HG02588 (cell line): Measurements from ENCODE around the gene MIPOL1.
"Not testable (repeated sequence)": the region's sequence is repeated elsewhere in the genome, so short reads cannot be mapped to it uniquely, and the experiment has no call there.

ENCODE experiments used
- ATAC-seq: cut with Tn5 transposase; IDR thresholded peaks from one replicate; pipeline ENCODE4 v1.9.1; 2021; ENCODE audit warnings: mild to moderate bottlenecking, moderate library complexity; ENCODE audit not compliant: unreplicated experiment

MIPOL1 gene

DNA sequence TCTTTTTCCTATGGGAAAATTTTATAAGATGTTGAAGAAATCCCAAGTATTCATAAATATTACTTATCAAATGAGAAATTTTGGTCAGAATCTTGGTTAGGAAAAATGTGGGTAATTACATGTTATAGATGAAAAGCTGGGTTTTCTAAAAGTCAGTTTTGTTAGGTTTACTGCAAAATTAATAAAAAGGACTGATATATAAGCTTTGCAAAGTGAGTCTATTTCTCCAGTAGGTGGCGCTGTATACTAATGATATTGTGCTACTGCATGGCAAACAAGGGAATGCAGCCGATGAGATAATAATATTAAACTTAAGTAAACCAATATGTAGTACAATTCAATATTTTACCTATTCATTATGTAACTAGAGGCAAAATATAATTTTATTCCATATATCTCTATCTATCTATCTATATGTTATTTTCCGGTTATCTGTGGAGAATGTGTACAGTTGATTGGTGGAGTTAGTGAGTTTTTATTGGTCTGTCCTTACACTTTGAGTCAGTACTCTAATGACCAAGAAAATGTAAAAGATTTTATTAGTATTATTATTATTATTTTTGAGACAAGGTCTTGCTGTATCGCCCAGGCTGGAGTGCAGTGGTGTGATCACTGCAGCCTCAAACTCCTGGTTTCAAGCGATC, 32.9 kb downstream of the MIPOL1 start:
- peak; percentile 66 for ATAC-seq

DNA sequence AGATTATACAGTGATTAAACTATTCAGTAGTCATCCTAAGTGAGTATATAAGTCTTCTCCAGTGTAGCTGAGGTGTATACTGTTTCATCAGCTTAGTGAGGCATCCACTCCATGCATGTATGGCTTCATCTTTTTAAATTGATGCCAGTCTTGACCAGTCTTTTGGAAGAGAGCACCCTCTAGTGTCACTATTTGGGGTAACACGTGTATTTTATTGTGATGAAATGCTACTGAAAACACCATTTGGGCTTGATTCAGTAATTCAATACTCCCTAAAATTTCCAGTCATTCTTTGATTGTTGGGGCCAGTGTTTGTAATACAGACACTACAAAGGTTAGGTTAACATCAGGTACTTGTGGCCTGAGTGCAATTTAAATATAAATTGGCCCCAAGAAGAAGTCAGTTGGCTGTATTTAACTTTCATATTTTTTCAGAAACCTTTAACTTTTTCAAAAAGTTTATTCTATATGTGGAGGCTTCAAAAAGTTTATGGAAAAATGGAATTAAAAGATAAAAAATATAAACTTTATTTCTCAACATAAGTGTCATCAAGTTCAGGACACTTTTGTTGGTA, 35.3 kb downstream of the MIPOL1 start:
- no peak for ATAC-seq

DNA sequence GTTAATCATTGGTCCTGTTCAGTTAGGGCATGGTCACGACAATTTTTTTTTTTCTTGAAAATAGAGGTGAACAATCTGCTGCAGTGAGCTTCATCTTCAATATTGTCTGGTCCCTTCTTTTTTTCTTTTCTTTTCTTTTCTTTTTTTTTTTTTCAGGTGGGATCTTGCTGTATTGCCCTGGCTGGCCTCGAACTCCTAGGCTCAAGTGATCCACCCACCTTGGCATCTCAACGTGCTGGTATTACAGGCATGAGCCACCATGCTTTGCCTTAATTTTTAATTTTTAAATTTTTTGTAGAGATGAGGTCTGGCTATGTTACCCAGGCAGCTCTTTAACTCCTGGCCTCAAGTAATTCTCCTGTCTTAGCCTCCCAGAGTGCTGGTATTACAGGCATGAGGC, 36.5 kb downstream of the MIPOL1 start:
- no peak for ATAC-seq

DNA sequence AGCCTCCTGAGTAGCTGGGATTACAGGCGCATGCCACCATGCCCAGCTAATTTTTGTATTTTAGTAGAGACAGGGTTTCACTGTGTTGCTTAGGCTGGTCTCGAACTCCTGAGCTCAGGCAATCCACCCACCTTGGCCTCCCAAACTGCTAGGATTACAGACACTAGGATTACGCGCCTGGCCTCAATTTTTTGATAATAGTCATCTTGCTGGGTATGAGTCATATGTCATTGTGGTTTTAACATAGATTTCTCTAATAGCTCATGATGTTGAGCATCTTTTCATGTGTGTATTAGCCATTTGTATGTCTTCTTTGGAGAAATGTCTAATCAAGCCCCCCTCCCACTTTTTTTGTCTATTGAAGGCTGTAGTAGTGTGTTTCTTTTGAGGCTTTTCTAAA, 38.3 kb downstream of the MIPOL1 start:
- not testable (repeated sequence) for ATAC-seq

GRCh38 chr14:37237094-37237493, 39.4 kb downstream of the MIPOL1 start:
- no peak for ATAC-seq

DNA sequence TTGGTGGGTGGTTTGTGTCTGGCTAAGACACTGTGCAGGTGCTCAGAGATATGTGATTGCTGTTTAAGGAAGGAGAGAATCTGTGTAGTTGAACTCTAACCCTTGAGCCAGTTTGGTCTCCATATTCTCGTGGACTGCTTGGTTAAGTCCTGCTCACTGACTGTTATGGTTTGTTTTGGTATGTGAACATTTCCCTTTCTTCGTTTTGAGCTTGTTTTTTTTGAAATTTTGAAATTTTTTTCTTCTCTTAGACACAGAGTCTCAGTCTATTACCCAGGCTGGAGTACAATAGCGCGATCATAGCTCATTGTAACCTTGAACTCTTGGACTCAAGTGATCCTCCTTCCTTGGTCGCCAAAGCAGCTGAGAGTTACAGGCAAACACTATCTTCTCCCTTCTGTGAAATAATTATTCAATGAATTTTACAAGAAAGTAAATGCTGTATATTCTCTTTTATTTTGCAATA, 40.0 kb downstream of the MIPOL1 start:
- no peak for ATAC-seq

DNA sequence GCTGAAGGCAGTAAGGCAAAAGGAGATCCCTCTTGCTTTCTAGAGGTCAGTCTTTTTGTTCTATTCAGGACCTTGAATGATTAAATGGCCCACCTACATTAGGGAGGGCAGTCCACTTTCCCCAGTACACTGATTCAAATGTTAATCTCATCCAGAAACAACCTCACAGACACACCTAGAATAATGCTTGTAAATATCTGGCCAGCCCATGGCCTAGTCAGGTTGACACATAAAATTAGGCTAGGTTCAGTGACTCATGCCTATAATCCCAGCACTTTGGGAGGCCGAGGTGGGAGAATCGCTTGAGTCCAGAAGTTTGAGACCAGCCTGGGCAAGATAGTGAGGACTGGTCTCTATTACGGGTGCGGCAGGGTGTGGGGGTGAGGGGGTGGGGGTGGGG, 43.5 kb downstream of the MIPOL1 start:
- no peak for ATAC-seq

DNA sequence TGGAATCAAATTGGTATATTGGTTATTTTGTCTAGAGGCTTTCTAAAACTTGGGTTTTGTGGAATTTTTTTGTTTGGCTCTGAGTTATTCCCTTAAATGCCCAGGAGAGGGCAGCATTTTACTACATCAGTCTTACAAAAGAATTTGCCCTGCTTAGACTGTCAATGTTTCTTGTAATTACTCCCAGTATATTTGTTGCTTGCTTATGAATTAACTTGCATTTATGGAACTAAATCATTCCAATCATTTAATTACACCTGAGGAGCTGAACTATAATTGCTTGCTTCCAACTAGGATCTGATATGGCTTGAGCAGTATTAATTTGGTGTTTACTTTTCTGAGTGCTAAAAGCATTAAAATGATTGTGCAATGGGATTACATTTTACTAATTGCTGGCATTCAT, 48.7 kb downstream of the MIPOL1 start:
- no peak for ATAC-seq

DNA sequence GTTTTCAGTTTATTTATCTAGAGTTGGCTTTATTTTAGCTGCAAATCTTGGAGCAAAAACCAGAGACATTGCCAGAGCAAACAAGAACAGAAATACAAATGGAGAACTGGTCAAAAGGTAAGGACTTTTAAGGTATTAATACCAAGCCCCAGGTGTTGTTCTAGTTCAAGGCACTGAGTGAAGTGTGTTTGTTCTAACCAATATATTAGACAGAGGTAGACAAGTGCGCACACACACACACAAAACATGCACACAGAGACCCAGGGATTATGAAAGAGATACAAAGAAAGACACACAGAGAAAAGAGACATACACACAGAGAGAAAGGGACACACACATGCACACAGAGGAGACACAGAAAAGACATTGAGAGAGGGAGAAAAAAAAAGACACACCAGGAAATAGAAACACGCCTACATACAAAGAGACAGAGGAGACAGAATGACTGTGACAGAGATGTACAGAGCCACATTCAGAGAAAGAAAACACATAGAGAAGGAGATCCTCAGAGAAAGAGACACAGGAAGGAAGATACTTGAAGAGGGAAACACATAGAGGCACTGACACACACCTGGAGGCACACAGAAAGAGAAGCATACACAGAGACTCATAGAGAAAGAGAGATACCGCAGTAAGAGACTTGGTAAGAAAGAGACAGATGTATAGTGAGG, 50.2 kb downstream of the MIPOL1 start:
- ATAC-seq: no peak

DNA sequence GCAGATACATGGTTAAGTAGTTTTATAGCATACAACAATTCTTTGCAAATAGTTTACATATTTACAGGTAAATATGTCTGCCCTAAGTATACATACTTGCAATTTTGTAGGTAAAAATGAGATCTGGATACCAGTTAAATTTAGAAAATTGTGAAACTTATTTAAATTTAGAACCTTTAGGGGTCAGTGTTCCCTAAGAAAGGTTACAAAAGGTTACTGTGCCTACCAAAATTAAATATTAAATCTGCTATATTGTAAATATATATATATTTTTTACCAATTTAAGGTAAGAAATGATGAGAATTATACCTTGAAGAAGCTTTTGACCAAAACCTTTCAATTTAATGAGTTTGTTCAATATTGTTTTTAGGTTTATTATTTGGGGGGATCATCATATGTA, 54.0 kb downstream of the MIPOL1 start:
- no peak for ATAC-seq

DNA sequence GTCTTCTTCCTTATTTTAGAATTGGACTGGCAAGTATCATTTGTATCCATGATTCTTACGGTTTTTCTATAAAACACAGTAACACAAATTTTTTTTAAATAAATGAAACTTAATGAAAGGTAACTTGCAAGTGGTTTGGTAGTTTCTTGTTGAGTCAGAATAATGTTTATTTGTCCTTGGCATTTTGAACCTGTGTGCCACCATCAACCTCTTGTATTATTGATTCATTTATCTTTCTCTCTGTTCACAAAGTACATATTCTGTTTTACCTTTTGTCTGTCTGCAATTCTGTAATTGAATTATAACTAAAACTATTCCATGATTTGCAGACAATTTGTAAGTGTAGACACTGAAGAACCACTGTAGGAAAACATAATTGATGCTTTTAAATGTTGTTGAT, 54.7 kb downstream of the MIPOL1 start:
- ATAC-seq: no peak

DNA sequence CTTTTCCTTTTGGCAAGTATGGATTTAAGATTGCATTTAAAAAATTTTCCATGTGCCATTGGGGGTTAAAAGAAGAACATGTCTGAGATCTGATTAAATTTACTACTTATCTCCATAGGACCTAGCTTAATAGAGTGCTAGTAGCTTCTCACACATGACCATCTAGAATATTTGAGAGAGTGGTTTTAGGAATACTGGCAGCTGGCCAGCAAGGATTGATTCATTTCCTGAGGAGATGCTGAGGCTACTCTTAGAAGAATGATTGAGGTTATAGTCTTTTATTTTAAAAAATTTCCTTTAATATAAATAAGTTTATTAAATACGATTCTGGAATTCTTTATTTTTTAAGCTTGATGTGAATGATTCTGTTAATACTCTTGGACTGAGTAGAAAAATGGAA, 56.2 kb downstream of the MIPOL1 start:
- ATAC-seq: no peak

DNA sequence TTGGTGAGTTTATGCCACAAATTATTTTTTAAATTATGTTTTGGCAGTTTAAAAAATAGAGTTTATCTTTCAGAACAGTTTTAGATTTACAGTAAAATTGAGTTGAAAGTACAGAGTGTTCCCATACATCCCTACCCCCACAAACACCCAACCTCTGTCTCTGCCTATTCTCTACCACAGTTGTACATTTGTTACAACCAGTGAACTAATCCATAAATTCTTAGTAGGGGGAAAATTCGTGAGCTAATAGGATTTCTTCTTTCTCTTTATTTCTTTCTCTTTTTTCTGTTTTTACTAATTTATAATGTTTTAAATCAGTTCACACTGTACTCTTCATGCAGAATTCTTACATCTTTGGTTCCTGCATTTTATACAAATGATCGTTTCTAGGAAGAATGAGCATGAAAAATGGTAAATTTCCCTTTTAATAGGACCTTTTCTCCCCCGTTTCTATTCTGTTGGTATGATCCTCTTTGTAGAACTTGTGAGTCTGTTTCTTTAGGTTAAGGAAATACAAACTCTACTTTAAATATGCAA, 56.7 kb downstream of the MIPOL1 start:
- no peak for ATAC-seq

DNA sequence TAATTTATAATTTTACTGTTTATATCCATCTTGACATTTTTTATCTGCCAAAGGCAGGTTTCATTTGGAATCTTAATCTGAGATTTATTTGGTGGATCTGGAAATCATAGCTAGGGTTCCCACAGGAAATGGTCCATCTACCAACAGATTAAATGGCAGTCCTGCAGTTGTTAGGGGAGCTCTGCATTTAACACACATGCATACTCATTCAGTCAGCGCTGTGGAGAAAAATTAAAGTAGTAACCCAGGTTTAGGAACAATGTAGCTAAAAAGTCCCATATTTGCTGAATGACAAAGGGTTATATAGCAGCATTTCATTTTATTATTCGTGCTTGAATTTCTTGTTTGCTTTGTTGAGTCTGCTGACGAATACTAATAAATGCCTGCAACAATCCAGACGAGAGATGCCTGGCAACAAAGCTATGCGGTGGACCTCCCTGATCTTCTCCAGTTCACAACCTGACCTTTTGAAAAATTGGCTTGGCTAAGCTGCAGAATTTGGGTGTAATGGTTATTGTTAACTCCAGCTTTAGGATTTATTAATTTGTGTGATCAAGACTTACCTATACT, 59.8 kb downstream of the MIPOL1 start:
- ATAC-seq: no peak

DNA sequence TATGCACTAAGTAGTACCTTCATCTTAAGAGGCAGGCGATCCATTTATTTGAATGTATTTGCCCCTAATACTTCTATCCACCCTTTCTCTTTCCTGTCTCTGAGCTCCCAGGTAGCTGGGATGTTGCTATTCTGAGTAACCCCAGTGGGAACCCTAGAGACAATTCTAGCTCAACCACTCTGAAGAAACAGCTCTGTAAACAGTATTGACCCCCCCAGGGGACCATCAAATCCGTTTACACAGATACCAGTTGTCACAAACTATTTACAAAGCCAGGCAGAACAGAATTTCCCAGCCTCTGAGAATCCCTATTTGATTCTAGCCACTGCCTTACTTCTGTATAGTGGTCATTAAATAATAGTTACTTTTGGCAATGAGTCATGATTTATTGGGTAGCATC, 64.9 kb downstream of the MIPOL1 start:
- ATAC-seq: no peak

- ATAC-seq: no peak
Measured at GRCh38 chr14:37263656-37264236, 66.0 kb downstream of the MIPOL1 start.

- no peak for ATAC-seq
Measured at GRCh38 chr14:37268788-37269187, 71.1 kb downstream of the MIPOL1 start.

DNA sequence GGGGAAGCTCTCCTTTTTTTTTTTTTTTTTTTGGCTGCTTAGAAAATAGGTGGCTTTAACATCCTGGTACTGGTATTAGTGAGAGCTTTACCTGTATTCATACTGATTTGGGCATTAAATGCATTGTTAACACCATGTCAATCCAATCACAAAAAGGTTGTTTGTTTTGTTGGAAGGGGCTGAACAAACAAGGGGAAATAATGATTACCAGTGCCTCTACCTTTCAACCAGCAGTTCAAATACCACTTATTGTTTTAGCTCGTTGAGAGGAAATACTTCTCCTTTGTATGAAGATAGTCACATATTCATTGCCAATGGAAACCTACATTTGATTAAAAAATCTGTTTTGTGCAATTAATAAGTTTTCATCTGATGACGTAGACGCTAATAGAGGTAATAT, 72.9 kb downstream of the MIPOL1 start:
- ATAC-seq: no peak

DNA sequence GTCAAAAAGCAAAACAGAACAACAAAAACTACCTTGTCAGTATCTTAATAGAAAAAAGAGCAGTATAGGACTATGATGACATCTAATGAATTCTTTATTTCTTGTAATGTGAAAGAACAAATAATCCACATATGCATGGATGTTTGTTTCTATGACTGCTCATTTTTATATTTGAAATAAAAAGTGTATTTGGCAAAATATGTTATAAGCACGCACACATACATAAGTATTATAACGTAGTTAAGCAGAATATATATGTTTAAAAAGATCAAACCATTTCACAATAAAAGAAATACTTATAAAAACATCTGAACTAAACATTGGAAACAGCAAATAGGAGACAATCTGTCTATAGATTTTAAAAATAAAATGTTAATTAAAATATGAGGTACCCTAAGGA, 74.8 kb downstream of the MIPOL1 start:
- no peak for ATAC-seq

- ATAC-seq: no peak
Measured at GRCh38 chr14:37274652-37275051, 76.9 kb downstream of the MIPOL1 start.

DNA sequence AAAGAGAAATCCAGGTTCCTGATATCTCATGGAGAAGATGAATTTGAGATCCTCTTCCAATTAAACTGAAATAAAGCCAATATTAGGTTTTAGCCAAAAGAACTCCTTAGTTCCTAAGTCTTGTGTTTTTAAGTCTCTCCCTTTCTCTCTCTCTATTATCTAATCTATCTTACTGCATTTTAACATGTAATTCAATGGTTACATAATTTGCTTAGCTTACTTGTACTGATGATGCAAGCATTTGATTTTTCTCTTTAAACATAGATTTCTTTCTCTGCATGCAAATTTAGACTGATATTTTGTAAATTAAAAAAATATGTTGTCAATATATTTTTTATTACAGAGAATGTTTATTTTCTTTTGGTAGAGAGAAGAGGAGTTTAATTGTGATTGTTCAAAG, 78.2 kb downstream of the MIPOL1 start:
- no peak for ATAC-seq
